Keratinocyte (primary cell): ENCODE data around the gene CCDC40. TPM values are rescaled to one million over a fixed set of nuclear protein-coding genes. Genes with fewer than 3 reads are reported as not detected.

Experiments
- DNase-seq: peaks from one replicate; pipeline ENCODE4 v3.0.0-alpha.2; 2011; ENCODE audit warnings: low read depth, missing footprints, low spot score
- FAIRE-seq: peaks from 2 replicates; lab custom pipeline; 2011; peaks lifted over from hg19 to GRCh38; lab: Jason Lieb, UNC
- H2AFZ ChIP-seq: 2 replicates; pipeline ENCODE4 v1.6.0; 2012; ENCODE audit warnings: low read length, control low read depth, inconsistent platforms; ENCODE audit not compliant: control insufficient read depth
- H3K27ac ChIP-seq: 2 replicates; pipeline ENCODE4 v1.5.1; 2011; ENCODE audit warnings: low read length; ENCODE audit not compliant: control insufficient read depth, insufficient read depth
- H3K27me3 ChIP-seq: 3 replicates; pipeline ENCODE4 v1.6.0; 2011; ENCODE audit warnings: low read length; ENCODE audit not compliant: control insufficient read depth, insufficient read depth; ENCODE audit errors: extremely low read depth
- H3K36me3 ChIP-seq, 2 experiments: 2 replicates in 1 of 2; 3 replicates in 1 of 2; pipeline ENCODE4 v1.5.1; 2011; ENCODE audit warnings: low read length in 2 of 2, mild to moderate bottlenecking in 1 of 2; ENCODE audit not compliant: control insufficient read depth in 2 of 2, insufficient read depth in 2 of 2; ENCODE audit errors: extremely low read depth in 1 of 2
- H3K4me1 ChIP-seq: 3 replicates; pipeline ENCODE4 v1.5.1; 2011; ENCODE audit warnings: low read length; ENCODE audit not compliant: control insufficient read depth, insufficient read depth; ENCODE audit errors: extremely low read depth
- H3K4me2 ChIP-seq: 3 replicates; pipeline ENCODE4 v1.6.0; 2011; ENCODE audit warnings: low read depth, low read length; ENCODE audit not compliant: control insufficient read depth, insufficient read depth; ENCODE audit errors: extremely low read depth
- H3K4me3 ChIP-seq, 3 experiments: fragments of 200-600 bp in 1 of 3; sonication (generic) in 1 of 3; 2 replicates in 2 of 3; 3 replicates in 1 of 3; pipeline ENCODE4 v1.5.1; 2011 to 2016; ENCODE audit warnings: low read length in 3 of 3, mild to moderate bottlenecking in 3 of 3, control low read depth in 2 of 3, inconsistent platforms in 1 of 3, low read depth in 1 of 3, mixed read lengths in 1 of 3, mixed run types in 1 of 3, moderate library complexity in 1 of 3; ENCODE audit not compliant: control insufficient read depth in 2 of 3, insufficient read depth in 2 of 3; ENCODE audit errors: extremely low read depth in 1 of 3
- H3K79me2 ChIP-seq: 2 replicates; pipeline ENCODE4 v1.6.0; 2012; ENCODE audit warnings: low read length; ENCODE audit not compliant: control insufficient read depth, insufficient read depth
- H3K9ac ChIP-seq: 3 replicates; pipeline ENCODE4 v1.6.0; 2011; ENCODE audit warnings: low read length; ENCODE audit not compliant: control insufficient read depth, insufficient read depth; ENCODE audit errors: extremely low read depth
- H3K9me1 ChIP-seq: 3 replicates; pipeline ENCODE4 v1.6.0; 2011; ENCODE audit warnings: low read length; ENCODE audit not compliant: control insufficient read depth, insufficient read depth; ENCODE audit errors: extremely low read depth
- H3K9me3 ChIP-seq: 2 replicates; pipeline ENCODE4 v1.5.1; 2012; ENCODE audit warnings: low read depth, low read length; ENCODE audit not compliant: control insufficient read depth
- H4K20me1 ChIP-seq: 3 replicates; pipeline ENCODE4 v1.6.0; 2011; ENCODE audit warnings: low read length; ENCODE audit not compliant: control insufficient read depth, insufficient read depth; ENCODE audit errors: extremely low read depth
- EZH2 ChIP-seq: IDR thresholded peaks from one replicate; pipeline ENCODE4 v1.6.1; 2012; ENCODE audit warnings: inconsistent platforms, mild to moderate bottlenecking, low read length, moderate library complexity
- dilution Hi-C: fragments of 300-500 bp; cut with MboI; formaldehyde crosslinking; loops from one replicate; pipeline ENCODE4 v1.7.0; 2020; ENCODE audit warnings: low sequenced_read_pairs; ENCODE audit not compliant: extremely low pct_ligation_motif_present
- polyA plus RNA-seq, 5 experiments: library from polyadenylated mRNA; depleted of rRNA in 3 of 5; stranded (reverse) in 3 of 5; stranded (forward) in 1 of 5; unstranded in 1 of 5; fragments of >200 nt; gene quantifications; 1 replicate in 1 of 5; 2 replicates in 3 of 5; 3 replicates in 1 of 5; pipeline versions ENCODE4 v1.2.1 to v1.2.3, GENCODE V29; 2011 to 2012; ENCODE audit warnings: missing spikeins in 2 of 5, low read depth in 1 of 5, low replicate concordance in 1 of 5
- TF ChIP-seq, protein P1 (sequence below), 3 experiments: IDR thresholded peaks in 1 of 3; conservative IDR thresholded peaks in 1 of 3; optimal IDR thresholded peaks in 1 of 3; 2 replicates in 2 of 3; 3 replicates in 1 of 3; pipeline versions ENCODE3 to v1.5.1; 2011; ENCODE audit warnings: low read length in 3 of 3, mild to moderate bottlenecking in 3 of 3, moderate library complexity in 2 of 3, control low read depth in 1 of 3, inconsistent platforms in 1 of 3; ENCODE audit not compliant: insufficient read depth in 2 of 3; ENCODE audit errors: extremely low read depth in 1 of 3

Gene CCDC40
- polyA plus RNA-seq, 1 donor (not counting 4 experiments of a cell fraction or from before 2014, with no cell fraction given), result 2.4 TPM

DNA sequence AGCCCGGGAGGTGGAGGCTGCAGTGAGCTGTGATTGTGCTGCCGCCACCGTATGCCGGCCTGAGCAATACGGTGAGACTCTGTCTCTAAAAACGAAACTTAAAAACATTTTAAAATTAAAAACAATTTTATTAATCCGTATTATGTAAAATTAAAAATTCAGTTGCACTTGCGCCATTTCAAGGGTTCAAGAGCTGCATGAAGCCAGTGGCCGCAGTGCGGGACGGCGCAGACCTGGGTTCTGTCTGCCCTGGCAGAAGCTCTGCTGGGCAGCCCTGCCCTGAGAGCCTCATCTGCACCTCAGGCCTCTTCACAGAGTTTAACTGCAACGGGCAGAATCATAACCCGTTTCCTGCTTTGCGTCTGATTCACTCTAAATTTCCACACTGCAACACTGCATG lies 32.5 kb upstream of the CCDC40 start:
- Histone ChIP-seq H3K27ac (no peak overlapping the region), H2AFZ (no peak overlapping the region), H4K20me1 (peaks cover 2% of the 10 kb centered on the region), H3K9ac (no peak overlapping the region), H3K9me3 (no peaks in the 10 kb centered on the region), H3K4me1 (peaks cover 4% of the 10 kb centered on the region), H3K27me3 (no peaks in the 10 kb centered on the region), H3K36me3 (peaks cover 0 to 4% of the 10 kb centered on the region in 2 experiments), H3K9me1 (no peaks in the 10 kb centered on the region), H3K4me3 (no peak overlapping the region), H3K79me2 (no peaks in the 10 kb centered on the region), H3K4me2 (no peak overlapping the region)
- TF ChIP-seq, protein P1, sequence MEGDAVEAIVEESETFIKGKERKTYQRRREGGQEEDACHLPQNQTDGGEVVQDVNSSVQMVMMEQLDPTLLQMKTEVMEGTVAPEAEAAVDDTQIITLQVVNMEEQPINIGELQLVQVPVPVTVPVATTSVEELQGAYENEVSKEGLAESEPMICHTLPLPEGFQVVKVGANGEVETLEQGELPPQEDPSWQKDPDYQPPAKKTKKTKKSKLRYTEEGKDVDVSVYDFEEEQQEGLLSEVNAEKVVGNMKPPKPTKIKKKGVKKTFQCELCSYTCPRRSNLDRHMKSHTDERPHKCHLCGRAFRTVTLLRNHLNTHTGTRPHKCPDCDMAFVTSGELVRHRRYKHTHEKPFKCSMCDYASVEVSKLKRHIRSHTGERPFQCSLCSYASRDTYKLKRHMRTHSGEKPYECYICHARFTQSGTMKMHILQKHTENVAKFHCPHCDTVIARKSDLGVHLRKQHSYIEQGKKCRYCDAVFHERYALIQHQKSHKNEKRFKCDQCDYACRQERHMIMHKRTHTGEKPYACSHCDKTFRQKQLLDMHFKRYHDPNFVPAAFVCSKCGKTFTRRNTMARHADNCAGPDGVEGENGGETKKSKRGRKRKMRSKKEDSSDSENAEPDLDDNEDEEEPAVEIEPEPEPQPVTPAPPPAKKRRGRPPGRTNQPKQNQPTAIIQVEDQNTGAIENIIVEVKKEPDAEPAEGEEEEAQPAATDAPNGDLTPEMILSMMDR (optimal IDR thresholded peaks at IDR 0.05 in 1 of 3, IDR thresholded peaks at IDR 0.05 in 1 of 3, conservative IDR thresholded peaks at IDR 0.05 in 1 of 3; ENCODE audit: extremely low read depth in 1 of 3, insufficient read depth in 2 of 3, low read length in 3 of 3), result no peak
- TF ChIP-seq EZH2, result no peak
- FAIRE-seq (no peak), DNase-seq (no peak)
- dilution Hi-C loops, result no loop called here

DNA sequence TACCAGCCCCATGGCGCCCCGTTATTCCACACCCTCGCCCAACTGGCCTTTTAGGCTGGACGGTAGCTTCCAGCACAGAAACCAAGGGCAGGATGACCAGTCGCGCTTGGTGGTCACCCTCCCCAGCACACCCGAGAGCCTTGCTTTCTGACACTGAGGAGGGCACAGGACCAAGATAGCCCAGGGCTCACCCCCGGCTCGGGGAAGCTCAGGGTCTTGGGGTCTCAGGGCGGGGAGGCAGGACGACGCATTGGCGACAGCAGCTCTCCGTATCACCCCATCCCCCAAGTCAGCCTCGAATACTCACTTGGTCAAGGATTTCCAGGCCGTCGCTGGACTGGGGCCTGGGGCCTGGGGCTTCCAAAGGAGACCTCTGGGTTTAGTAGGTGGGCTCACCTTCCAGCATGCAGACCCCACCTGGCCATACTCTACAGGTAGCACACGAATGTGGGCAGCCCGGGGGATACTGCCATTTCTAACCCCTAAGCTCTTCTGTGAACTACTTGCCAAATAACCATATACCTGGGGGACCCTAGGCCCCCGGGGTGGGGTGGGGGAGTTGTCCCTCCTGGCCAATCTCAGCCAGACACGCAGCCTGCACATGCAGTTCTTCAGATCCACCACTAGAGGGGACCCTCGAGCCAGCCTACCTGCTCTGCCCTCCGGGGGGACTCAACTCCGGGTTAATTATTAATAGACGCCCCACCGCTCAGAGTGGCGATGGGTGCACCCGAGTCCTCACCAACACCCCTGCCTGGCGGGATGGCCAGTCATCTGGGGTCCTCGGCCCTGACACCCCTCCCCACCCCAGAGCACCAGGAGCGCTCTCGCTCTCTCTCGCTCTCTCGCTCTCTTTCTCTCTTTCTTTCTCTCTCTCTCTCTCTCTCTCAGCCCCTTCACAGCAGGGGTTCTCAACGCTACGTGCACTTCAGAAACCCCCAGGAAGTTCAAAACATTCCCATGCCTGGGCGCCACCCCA lies 30.8 kb upstream of the CCDC40 start:
- no peak overlapping the region for H3K27ac ChIP-seq
- TF ChIP-seq EZH2, result no peak
- TF ChIP-seq, protein P1 (optimal IDR thresholded peaks at IDR 0.05 in 1 of 3, IDR thresholded peaks at IDR 0.05 in 1 of 3, conservative IDR thresholded peaks at IDR 0.05 in 1 of 3; ENCODE audit: extremely low read depth in 1 of 3, insufficient read depth in 2 of 3, low read length in 3 of 3), result peak; percentile 86 to 96 (median 94)
- no peak overlapping the region for H2AFZ ChIP-seq
- H3K9me1 ChIP-seq, result no peaks in the 10 kb centered on the region
- H3K4me2 ChIP-seq, result no peak overlapping the region
- H3K4me1 ChIP-seq, result peaks cover 4% of the 10 kb centered on the region
- DNase-seq, result no peak
- no peaks in the 10 kb centered on the region for H3K79me2 ChIP-seq
- dilution Hi-C loops, result no loop called here
- no peaks in the 10 kb centered on the region for H3K27me3 ChIP-seq
- H4K20me1 ChIP-seq, result peaks cover 2% of the 10 kb centered on the region
- FAIRE-seq, result peak; percentile 87
- H3K9me3 ChIP-seq, result no peaks in the 10 kb centered on the region
- H3K4me3 ChIP-seq, result no peak overlapping the region
- no peak overlapping the region for H3K9ac ChIP-seq
- peaks cover 3 to 8% of the 10 kb centered on the region in 2 experiments for H3K36me3 ChIP-seq
